Measurements from ENCODE around the gene SCNN1A. TPM values are rescaled to one million over a fixed set of nuclear protein-coding genes. Genes with fewer than 3 reads are reported as not detected.

SCNN1A gene
- total and polyA plus RNA-seq, 2 of the 13 experiments (the other 11 are each of a cell fraction or from before 2014, with no cell fraction given): 1.5 to 14.6 TPM

- TF ChIP-seq NFE2 (CRISPR knock-in tag; IDR thresholded peaks at IDR 0.05) (no peak), KLF9 (CRISPR knock-in tag; IDR thresholded peaks at IDR 0.05; ENCODE audit: low read depth) (no peak), ZNF879 (CRISPR knock-in tag; IDR thresholded peaks at IDR 0.05) (no peak), ZBTB4 (CRISPR knock-in tag; IDR thresholded peaks at IDR 0.05; ENCODE audit: borderline replicate concordance) (no peak), SETDB1 (CRISPR knock-in tag; IDR thresholded peaks at IDR 0.05; ENCODE audit: borderline replicate concordance) (no peak), ZNF343 (CRISPR knock-in tag; IDR thresholded peaks at IDR 0.05) (0 out of 2 replicates have a peak, but pooled peaks have one; percentile 29), ZNF510 (CRISPR knock-in tag; IDR thresholded peaks at IDR 0.05; ENCODE audit: low read depth) (peak; percentile 51; the same call in 1 of the 2 replicates), DMTF1 (CRISPR knock-in tag; IDR thresholded peaks at IDR 0.05) (no peak), SMARCE1 (IDR thresholded peaks at IDR 0.05; ENCODE audit: borderline replicate concordance) (no peak), STAT5B (CRISPR knock-in tag; IDR thresholded peaks at IDR 0.05) (no peak), HNRNPLL (IDR thresholded peaks at IDR 0.05; ENCODE audit: low read depth, low read length, poor library complexity, severe bottlenecking) (no peak)
- TF ChIP-seq, protein P1, sequence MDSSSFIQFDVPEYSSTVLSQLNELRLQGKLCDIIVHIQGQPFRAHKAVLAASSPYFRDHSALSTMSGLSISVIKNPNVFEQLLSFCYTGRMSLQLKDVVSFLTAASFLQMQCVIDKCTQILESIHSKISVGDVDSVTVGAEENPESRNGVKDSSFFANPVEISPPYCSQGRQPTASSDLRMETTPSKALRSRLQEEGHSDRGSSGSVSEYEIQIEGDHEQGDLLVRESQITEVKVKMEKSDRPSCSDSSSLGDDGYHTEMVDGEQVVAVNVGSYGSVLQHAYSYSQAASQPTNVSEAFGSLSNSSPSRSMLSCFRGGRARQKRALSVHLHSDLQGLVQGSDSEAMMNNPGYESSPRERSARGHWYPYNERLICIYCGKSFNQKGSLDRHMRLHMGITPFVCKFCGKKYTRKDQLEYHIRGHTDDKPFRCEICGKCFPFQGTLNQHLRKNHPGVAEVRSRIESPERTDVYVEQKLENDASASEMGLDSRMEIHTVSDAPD (CRISPR knock-in tag; IDR thresholded peaks at IDR 0.05): no peak
- TF ChIP-seq, protein P2, sequence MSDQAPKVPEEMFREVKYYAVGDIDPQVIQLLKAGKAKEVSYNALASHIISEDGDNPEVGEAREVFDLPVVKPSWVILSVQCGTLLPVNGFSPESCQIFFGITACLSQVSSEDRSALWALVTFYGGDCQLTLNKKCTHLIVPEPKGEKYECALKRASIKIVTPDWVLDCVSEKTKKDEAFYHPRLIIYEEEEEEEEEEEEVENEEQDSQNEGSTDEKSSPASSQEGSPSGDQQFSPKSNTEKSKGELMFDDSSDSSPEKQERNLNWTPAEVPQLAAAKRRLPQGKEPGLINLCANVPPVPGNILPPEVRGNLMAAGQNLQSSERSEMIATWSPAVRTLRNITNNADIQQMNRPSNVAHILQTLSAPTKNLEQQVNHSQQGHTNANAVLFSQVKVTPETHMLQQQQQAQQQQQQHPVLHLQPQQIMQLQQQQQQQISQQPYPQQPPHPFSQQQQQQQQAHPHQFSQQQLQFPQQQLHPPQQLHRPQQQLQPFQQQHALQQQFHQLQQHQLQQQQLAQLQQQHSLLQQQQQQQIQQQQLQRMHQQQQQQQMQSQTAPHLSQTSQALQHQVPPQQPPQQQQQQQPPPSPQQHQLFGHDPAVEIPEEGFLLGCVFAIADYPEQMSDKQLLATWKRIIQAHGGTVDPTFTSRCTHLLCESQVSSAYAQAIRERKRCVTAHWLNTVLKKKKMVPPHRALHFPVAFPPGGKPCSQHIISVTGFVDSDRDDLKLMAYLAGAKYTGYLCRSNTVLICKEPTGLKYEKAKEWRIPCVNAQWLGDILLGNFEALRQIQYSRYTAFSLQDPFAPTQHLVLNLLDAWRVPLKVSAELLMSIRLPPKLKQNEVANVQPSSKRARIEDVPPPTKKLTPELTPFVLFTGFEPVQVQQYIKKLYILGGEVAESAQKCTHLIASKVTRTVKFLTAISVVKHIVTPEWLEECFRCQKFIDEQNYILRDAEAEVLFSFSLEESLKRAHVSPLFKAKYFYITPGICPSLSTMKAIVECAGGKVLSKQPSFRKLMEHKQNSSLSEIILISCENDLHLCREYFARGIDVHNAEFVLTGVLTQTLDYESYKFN (CRISPR knock-in tag; conservative IDR thresholded peaks at IDR 0.05): 0 out of 2 replicates have a peak, but pooled peaks have one; percentile 11
These were observed 52.4 kb downstream of the SCNN1A start (continued) for GRCh38 chr12:6322969-6323339.

Measured in HepG2 (cell line).